GM19397 (cell line): ENCODE results near the gene IL15.
A peak's percentile ranks its signal among the peaks of the same experiment; 100 is the strongest.
"Not testable (repeated sequence)": the region's sequence is repeated elsewhere in the genome, so short reads cannot be mapped to it uniquely, and the experiment has no call there.

Experiments used
- ATAC-seq: cut with Tn5 transposase; IDR thresholded peaks from one replicate; pipeline ENCODE4 v1.9.1; 2021; ENCODE audit warnings: mild to moderate bottlenecking, moderate library complexity; ENCODE audit not compliant: unreplicated experiment

The IL15 gene

GRCh38 chr4:141645611-141646340 is 9.4 kb downstream of the IL15 start:
- no peak for ATAC-seq

GRCh38 chr4:141646969-141647368 is 10.6 kb downstream of the IL15 start:
- ATAC-seq, result no peak

GRCh38 chr4:141647966-141648365 is 11.6 kb downstream of the IL15 start:
- ATAC-seq, result no peak

- no peak for ATAC-seq
These were observed 15.9 kb downstream of the IL15 start for GRCh38 chr4:141652161-141652778.

- no peak for ATAC-seq
These were observed 17.7 kb downstream of the IL15 start for GRCh38 chr4:141654098-141654497.

GRCh38 chr4:141656031-141656430 is 19.6 kb downstream of the IL15 start:
- ATAC-seq, result no peak

- ATAC-seq, result no peak
These were observed 21.3 kb downstream of the IL15 start for GRCh38 chr4:141657550-141658250.

GRCh38 chr4:141658309-141658708 is 21.9 kb downstream of the IL15 start:
- ATAC-seq, result peak; percentile 49

- ATAC-seq, result no peak
These were observed 23.2 kb downstream of the IL15 start for GRCh38 chr4:141659539-141659938.

GRCh38 chr4:141660880-141661279 is 24.5 kb downstream of the IL15 start:
- ATAC-seq, result no peak

- no peak for ATAC-seq
These were observed 32.0 kb downstream of the IL15 start for GRCh38 chr4:141668200-141668910.

- ATAC-seq, result no peak
These were observed 33.1 kb downstream of the IL15 start for GRCh38 chr4:141669501-141669900.

- no peak for ATAC-seq
These were observed 39.0 kb downstream of the IL15 start for GRCh38 chr4:141675384-141675783.

GRCh38 chr4:141676087-141676670 is 39.8 kb downstream of the IL15 start:
- ATAC-seq, result no peak

GRCh38 chr4:141680060-141680459 is 43.7 kb downstream of the IL15 start:
- ATAC-seq, result no peak

GRCh38 chr4:141684785-141685184 is 48.4 kb downstream of the IL15 start:
- no peak for ATAC-seq

- ATAC-seq, result no peak
These were observed 49.9 kb downstream of the IL15 start for GRCh38 chr4:141686146-141686775.

- no peak for ATAC-seq
These were observed 50.5 kb downstream of the IL15 start for GRCh38 chr4:141686879-141687278.

- not testable (repeated sequence) for ATAC-seq
These were observed 53.4 kb downstream of the IL15 start for GRCh38 chr4:141689726-141690296.

GRCh38 chr4:141691247-141691646 is 54.9 kb downstream of the IL15 start:
- not testable (repeated sequence) for ATAC-seq
